ENCODE measurements around the gene DRAXIN.
A peak's percentile ranks its signal among the peaks of the same experiment; 100 is the strongest.

DRAXIN gene

DNA sequence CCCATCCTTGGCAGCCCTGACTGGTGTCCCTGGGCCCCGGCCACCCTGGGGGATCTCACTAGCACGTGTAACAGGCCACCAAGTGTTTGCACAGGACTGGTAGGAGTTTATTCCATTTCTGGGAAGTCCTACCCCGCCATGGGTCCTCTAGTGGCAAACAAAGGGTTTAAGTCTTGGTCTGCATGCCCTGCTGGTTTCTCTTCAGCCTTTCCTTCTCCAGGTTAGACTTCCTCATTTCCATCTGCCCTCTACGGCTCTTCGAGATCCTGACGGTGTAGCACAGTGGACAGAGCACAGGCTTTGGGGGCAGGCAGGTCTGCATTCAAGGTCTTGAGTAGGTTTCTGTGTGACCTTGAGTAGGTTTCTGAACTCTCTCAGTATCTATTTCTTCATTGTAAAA is 47.3 kb downstream of the DRAXIN start:
- no peak for DNase-seq

DNA sequence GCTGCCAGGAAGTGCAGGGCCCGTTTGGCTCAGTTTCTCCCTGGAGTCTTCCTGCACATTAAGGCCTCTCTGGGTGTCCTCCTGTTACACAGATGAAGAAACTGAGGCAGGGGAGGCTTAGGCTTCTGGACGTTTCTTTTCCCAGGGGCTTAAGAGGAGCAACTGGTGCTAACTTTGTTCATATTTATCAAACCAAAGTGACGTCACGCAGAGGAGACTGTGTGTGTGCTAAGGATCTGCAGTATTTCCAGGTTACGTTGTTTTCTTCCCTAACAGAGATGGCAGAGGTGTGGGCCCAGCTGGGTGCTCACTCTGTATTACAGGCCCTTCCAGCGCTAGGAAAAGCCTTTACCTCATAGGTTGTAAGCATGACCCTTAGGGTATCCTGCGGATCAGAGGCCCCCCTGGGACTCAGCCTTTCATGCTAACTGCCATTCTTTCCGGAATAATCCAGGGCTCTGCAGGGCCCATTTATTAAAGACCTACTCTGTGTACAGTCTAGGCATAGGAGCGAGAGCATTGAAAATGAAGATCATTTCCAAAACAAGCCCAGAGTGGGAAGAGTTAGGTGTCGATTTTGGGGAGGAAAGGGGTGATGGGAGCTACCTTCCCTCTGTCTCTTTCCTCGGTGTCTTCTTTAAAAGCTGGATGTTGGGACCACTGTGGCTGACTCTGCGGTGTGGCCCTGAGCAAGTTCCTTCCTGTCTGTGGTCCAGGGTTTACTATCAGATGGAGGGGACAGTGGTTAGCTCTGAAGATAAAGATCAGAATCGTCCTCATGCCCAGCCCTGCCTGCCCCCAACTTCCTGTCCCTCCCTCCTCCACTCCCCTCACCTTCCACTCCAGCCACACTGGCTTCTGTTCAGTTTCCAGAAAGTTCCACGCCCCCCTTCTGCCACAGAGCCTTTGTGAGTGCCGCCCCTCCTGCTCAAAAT is 49.0 kb downstream of the DRAXIN start:
- peak; percentile 68 for DNase-seq

DNA sequence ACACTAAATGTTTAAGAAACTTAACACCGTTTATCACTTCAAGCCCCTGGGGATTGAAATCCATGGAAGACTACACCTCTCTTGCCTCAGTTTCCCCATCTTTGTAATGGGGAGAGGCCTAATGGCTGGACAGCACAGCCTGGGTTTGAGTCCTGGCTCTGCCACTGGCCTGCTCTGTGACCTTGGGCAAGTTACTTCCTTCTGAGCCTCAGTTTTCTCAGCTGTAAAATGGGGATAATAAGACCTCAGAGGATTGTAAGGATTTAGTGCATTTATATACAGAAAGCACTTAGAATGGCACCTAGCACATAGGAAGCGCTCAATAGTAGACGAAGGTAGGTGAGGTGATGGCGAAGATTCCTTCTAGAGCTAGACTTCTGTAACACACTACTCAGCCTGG is 50.0 kb downstream of the DRAXIN start:
- DNase-seq = no peak

DNA sequence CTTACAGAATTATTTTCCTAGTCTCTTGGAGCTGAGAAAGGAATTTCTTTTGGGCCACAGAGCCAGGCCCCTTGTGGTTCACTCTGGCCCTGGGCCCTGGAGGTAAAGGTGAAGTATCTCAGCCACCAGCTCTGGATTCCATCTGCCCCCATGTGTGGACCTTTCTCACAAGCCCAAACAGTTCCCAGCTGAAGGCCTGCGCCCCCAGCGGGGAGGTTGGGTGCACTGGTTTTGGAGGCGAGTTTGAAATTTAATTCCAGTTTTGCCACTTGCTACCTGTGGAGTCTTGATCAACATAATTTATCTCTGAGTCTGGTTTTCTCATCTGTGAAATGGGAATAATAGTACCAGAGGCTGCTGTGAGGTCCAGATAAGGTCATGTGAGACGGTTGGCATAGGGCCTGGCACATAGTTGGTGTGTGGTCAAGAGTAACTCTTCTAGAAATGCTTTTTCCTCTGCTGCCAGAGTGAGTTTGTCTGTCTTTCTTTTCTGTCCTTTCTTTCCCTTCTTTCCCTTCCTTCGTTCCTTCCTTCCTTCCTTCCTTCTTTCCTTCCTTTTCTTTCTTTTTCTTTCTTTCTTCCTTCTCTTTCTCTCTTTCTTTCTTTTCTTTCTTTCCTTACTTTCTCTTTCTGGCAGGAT is 50.5 kb downstream of the DRAXIN start:
- DNase-seq = no peak

DNA sequence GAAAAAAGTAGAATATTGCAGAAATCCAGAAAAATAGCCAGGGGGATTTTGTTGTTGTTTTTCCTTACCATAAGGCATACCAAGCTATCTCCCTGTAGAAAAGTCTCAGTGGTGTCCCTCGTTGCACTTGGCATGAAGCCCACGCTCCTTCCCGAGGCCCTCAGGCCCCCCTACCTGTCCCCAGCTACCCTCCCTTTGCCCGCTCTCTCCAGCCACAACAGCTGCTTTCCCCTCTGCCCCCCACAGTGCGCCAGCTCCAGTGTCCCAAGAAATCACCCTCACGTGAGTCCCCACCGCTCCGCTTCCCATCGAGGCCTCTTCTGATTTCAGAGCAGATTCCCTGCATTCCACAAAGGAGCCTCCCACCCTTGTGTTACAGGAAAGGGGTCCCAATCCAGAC is 52.8 kb downstream of the DRAXIN start:
- no peak for DNase-seq

DNA sequence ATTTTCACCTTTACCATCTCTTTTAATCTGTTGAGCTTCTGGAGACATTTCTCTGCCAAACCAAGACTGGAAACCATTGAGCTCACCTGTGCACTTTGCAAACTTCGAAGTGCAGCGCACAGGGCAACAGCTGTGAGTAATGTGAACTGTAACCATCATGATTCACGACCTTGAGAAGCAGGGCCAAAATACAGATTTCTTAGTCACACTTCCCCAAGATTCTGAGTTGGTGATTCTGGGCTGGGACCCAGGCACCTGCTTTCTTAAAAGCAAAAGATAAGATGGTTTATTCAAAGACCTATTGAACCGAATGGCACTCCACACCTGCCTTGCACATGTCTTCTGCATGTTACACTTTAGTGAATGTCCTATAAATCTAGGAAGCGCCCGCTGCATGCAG is 54.6 kb downstream of the DRAXIN start:
- DNase-seq = no peak

DNA sequence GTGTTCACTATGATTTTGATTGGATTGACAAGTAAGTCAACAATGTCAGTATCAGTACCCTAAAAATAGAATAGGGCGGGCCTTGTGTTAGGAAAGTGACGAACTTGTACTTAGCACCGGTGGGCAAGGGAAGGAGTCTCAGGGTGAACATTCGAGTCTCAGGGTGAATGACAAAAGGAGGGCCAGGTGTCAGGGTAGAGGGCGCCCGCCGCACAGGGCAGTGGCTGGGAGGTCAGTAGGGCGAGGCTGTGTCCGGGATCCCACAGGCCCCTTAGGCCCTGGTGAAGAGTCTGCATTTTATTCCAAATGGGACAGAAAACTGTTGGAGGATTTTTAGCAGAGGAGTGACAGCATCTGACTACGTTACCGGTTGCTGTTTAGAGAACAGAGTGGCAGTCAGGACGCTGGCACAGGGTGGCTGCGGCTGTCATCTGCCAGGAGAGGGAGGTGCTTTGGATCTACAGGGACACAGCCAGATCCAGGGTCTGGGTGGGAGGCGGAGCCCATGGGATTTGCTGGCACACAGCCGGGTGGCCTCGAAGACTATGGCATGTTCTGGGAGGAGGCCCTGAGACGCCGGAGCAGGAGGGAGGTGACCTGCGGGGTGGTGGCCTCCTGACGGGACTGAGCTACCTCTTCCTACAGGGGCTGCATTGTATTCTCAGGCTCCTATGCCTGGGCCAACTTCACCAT is 55.4 kb downstream of the DRAXIN start:
- DNase-seq = no peak

DNA sequence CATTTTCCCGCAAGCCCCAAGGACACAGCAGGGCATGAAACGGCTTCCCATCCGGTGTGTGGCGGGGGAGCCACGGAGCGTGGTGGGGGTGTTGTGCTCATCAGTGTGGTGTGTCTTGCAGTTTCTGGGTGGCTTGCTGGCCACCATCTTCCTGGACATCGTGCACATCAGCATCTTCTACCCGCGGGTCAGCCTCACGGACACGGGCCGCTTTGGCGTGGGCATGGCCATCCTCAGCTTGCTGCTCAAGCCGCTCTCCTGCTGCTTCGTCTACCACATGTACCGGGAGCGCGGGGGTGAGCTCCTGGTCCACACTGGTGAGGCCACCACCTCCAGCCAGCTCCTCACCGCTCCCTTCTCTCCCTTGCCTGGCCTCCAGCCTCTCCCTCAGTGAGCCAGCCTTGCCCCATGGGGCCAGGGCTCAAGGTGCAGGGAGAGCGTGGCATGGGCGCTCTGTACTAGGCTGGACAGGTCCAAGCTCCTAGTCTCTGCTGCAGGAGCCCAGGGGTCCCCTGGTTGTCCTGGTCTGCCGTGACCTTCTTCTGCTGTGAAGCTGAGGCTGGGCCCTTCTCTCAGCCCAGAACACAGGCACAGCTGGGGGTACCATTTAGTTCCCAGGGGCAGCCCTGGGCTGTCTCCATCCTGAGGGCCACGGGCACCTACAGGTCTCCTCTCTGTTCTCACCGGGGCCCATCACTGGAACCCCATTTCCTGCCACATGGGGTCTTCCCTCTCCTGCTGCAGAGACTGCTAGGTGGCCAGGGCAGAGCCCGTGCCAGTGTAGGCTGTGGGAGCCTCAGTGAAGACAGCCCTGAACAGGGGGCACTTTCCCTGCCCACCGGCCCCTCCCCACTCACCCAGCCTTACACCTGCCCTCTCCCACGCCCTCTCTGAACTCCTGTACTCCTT is 57.0 kb downstream of the DRAXIN start:
- no peak for DNase-seq

DNA sequence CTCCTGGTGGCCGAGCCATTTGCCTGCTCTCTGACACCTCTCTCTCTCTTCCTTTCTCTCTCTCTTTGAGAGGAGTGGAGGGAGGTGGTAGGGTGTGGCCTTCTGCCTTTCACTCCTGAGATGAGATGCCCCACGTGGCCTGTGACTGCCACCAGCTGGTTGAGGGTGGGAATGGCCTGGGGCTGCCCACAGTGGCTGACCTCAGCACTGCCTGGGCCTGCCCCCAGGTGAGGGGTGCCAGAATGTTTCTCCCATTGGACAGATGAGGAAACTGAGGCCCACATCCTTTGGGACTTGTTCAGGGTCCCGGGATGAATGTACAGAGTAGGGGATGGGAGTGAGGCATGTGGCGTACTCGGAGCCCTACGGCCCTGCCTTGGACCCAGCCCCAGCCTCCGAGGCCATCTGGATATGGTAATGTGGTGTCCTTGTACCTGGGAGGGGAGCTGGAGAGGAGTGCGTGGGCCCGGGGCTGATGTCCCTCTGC is 57.7 kb downstream of the DRAXIN start:
- DNase-seq = peak; percentile 24

DNA sequence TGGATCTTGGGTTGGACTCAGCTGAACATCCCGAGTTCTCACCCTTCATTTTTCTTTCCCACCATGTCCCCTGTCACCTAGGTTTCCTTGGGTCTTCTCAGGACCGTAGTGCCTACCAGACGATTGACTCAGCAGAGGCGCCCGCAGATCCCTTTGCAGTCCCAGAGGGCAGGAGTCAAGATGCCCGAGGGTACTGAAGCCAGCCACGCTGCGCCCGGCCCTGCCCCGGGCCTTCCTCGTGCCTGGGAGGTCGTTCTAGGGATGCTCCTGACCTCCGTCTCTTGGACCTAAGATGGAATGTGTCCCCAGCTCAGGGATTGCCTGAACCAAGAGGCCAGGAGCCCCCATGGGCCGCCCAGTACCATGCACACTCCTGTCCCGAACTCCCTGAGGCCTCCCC is 58.5 kb downstream of the DRAXIN start:
- DNase-seq = no peak

DNA sequence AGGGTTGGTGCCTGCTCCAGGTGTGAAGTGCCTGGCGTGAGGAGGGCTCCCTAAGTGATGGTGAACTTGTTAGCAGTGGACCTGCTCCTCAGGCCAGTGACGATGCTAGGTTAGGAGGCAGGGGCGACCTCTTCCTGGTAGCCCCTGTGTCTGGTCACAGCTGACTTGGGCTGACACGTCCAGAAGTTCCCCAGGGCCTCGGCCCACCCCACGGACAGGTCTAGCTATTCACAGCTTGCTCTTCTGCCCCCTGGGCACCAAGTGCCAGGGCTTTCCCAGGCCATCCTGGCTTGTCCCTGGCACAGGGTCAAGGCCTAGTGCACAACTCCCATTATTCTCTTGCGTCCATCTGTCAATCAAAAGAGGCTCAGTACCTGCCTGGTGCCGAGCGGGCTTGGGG is 59.6 kb downstream of the DRAXIN start:
- DNase-seq = no peak

DNA sequence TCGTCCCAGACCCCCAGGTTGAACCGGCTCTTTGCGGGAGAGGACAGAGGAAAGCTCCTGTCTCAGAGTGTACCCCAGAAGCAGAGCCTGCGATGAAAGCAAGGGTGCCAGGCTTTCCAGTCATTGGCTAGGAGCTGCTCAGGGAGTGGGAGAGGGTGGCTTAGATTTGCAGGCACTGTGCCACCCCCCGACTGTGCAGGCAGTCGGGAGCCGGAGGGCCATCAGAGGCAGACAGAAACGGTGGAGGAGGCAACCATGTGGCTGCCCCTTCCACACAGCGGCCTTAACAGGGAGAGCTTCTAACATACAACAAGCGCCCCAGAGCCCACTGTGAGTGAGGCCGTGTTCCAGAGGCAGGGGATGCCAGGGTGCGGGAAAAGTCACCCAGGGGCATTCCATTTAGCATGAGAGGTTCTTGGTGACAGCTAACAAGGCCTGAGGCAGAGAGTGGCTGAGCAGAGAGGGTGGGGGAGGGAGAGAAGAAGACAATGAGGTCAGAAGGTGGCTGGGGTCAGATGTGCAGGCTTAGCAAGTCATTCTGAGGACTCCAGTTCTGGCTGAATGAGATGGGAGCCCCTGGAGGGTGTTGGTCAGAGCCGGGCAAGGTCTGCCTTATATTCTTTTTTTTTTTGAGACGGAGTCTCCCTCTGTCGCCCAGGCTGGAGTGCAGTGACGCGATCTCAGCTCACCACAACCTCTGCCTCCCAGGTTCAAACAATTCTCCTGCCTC is 61.0 kb downstream of the DRAXIN start:
- DNase-seq = no peak

DNA sequence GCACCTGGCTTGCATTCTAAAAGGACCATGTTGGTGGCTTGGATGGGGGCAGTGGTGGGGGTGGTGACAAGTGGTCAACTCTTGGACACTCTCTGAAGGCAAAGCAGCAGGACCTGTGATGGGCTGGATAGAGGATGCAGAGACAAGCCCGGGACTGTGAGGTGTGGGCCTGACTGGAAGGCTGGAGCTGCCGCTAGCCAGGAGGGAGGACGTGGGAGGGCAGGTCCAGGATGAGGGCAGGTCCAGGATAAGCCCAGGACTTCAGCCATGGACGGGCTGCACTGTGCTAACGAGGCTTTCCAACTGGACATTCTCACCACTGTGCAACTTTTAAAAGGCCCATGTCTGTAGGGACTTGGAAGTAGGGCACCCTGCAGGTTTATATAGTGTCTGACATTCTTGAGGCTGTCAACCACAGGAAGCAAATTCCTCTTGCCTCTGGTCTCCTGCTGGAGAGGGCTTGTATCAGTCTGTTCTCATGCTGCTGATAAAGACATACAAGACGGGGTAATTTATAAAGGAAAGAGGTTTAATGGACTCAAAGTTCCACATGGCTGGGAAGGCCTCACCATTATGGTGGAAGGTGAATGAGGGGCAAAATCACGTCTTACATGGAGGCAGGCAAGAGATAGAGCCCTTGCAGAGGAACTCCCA is 62.2 kb downstream of the DRAXIN start:
- no peak for DNase-seq

DNA sequence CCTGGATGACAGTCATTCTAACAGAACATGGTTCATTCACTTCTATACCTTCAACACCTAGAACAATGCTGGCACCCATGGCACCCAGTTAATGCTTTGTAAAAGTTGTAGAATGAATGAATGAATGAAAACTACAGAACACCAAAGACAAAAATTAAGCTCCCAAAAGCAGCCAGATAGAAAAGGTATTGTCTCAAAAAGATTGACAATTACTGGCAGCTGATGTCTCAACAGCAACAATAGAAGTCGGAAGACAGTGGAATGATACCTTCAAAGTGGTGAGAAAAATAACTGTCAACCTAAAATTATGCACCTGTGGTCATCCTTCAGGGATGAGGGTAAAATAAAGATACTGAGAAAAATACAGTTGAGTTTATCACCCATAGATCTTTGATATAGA is 65.5 kb downstream of the DRAXIN start:
- no peak for DNase-seq

DNA sequence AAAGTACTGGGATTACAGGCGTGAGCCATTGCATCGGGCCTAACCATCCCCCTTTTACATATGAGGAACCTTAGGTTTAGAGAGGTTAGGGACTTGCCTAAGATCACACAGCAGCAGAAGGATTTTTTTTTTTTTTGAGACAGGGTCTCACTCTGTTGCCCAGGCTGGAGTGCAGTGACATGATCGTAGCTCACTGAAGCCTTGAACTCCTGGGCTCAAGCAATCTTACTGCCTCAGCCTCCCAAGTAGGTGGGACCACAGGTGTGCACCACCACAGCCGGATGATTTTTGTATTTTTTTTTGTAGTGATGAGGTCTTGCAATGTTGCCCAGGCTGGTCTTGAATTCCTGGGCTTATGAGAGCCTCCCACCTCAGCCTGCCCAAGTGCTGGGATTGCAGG is 68.3 kb downstream of the DRAXIN start:
- DNase-seq = no peak

DNA sequence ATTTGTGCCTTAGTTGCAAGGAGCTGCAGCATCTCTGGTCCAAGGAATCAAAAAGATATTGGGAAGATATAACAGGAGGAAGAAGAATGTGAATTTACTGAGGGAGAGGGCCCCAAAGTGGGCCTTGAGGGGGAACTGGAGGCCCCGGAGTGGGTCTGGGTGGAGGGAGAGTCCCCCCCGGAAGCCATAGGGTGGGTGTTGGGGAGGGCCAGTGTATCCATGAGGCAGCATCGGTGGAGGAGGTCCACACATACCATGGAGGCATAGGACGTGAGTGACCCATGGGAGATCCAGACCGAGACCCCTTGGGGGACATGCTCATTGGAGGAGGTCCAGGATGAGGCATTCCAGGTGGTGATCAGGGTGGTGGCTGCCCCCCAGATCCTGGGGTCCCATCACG is 69.8 kb downstream of the DRAXIN start:
- DNase-seq = no peak

DNA sequence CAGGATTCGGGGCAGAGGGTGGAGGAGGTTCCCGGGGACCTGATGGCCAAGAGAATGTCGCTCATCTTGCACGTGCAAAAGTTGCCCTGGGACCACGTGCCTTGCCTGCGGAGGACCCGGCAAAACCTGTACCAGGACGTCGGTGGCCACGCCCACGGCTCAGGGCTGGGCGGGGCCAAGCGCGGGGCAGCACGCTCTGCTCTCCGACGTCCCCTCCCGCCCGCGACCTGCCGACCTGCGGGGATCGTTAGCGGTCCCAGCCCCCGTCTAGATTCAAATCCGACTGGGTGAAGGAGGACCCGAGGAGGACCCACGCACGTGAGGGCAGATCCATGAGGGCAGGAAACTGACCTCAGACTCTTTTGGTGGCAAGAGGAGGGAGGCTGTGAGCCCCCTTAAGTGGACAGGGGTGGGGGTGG is 70.5 kb downstream of the DRAXIN start, which contains the start of gene C1orf167:
TSS of gene C1orf167 (plus strand) at position 206 of the 419 bp plus-strand sequence. CDS start 2,208 bp downstream, outside the sequence.
- DNase-seq = no peak

DNA sequence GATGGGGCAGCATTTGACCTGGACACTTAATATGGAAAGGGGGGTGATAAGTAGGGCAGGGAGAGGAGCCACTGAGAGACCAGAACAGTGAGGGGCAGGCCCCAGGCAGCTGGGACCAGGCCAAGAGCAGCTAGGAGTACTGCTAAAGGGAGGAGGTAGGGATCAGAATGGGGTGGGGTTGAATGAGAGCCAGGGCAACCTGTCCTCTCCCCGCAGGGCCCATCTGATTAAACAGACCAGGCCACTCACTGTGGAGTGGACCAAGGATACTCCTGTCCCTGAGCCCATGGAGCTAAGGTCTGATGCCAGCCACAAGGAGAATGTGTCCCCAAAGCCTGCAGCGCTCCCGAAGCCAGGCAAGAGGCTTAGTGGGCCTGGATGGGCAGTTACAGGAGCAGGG is 72.6 kb downstream of the DRAXIN start:
- DNase-seq = no peak

DNA sequence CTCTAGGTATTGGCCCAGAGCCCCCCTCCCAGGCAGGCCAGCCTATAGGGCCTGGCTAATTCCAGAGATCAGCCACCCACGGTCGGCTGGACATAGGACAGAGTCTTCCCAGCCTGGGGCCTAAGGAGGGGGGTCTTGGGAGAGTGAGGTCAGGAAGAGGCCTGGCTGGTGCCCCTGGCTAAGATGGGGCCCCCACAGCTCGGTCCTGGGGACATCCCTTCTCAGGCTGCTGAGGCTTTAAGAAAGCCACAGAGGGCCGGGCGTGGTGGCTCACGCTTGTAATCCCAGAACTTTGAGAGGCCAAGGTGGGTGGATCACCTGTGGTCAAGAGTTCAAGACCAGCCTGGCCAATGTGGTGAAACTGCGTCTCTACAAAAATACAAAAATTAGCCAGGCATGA is 73.0 kb downstream of the DRAXIN start:
- no peak for DNase-seq

DNA sequence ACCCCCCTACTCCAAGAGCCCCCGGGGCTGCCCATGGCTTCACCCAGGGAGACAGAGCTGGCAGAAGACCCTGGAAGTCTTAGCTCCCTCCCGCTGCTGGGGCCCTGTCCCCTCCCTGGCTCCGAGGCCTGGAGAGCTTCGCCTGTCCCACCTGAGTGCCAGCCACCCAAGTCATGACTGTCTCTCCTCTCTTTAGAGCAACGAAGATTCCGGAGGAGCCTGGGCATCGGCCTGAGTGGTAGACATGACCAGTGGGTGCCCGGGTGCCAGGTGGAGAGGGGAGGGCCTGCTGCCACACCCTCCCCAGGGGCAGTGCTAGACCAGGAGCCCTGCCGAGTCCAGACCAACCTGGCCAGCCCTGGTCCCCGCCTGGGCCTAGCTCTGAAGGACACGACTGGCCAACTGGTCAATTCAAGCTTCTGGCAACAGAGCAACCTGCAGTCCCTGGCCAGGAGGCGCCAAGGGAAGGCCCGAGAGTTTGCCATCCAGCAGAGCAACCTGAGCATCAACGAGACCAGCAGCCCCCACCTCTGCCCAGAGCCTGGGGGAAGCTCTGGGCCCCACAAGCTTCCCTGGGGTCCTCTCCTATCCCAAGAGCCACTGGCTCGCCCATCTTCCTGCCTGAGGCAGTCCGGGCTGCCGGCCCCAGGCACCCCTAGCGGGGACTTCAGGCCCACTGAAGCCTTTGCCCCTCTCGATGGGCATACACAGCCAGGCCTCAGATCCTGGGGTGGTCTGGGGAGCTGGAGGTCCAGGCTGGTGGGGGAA is 74.3 kb downstream of the DRAXIN start:
- no peak for DNase-seq

DNA sequence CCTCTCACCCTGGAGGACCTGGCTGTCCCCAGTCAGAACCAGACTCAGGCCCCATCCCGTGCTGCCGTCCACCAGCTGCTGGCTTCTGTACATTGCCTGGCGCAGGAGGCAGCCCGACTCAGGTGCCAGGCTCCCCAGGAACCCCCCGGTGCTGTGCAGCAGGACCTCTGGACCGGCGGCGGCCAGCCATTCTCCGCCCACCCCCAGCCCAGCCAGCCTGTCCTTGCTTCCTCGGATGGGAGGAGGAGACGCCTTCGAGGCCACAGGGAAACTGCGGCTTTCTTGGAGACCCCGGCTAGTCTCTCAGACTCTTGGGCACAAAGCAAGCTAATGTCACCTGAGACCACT is 74.9 kb downstream of the DRAXIN start:
- DNase-seq = no peak
